Measurements from ENCODE around the gene PCBP3. TPM values are rescaled to one million over a fixed set of nuclear protein-coding genes. Genes with fewer than 3 reads are reported as not detected.
"Not testable (repeated sequence)": the region's sequence is repeated elsewhere in the genome, so short reads cannot be mapped to it uniquely, and the experiment has no call there.

Gene PCBP3
- polyA plus RNA-seq, 1 donor from 2014 or later = 1.7 TPM

DNA sequence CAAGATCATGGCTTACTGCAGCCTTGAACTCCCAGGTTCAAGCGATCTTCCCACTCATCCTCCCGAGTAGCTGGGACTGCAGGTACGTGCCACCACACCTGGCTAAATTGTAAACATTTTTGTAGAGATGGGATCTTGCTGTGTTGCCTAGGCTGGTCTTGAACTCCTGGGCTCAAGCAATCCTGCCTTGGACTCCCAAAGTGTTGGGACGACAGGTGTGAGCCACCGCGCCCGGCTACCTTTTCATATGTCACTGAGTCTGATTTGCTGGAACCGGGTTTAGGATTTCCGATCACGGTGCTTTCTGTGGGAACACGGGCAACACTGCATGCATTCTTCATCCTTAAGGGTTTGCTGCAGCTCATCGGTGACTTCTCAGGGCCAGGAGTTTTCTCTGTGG lies 32.2 kb upstream of the PCBP3 start:
- Histone ChIP-seq H3K9me2 (ENCODE audit: insufficient read depth, low read length) (no peaks in the 10 kb centered on the region), H3K9me3 (ENCODE audit: low read length) (no peaks in the 10 kb centered on the region), H4K20me1 (ENCODE audit: insufficient read depth) (no peaks in the 10 kb centered on the region), H3K4me3 (ENCODE audit: low read length) (no peak overlapping the region), H3K9ac (ENCODE audit: low read length) (no peak overlapping the region), H3K27ac (ENCODE audit: low read length) (no peak overlapping the region), H3K79me2 (replicated peaks; ENCODE audit: insufficient read depth, low read length) (no peaks in the 10 kb centered on the region), H3F3A (ENCODE audit: insufficient read depth, low read length, poor library complexity, severe bottlenecking) (no peaks in the 10 kb centered on the region), H3K36me3 (ENCODE audit: insufficient read depth, low read length) (no peaks in the 10 kb centered on the region), H2AFZ (ENCODE audit: low read depth, low read length) (no peak overlapping the region), H3K4me2 (ENCODE audit: low read length) (no peak overlapping the region), H3K27me3 (ENCODE audit: insufficient read depth, low read depth, low read length) (no peaks in the 10 kb centered on the region)
- TF ChIP-seq REST (IDR thresholded peaks at IDR 0.05; ENCODE audit: borderline replicate concordance) = no peak
- no peak for TF ChIP-seq CTCF (IDR thresholded peaks at IDR 0.05; ENCODE audit: poor library complexity, severe bottlenecking)
- TF ChIP-seq RAD21 (conservative IDR thresholded peaks at IDR 0.05) = no peak
- TF ChIP-seq EP300 (conservative IDR thresholded peaks at IDR 0.05; ENCODE audit: poor library complexity, severe bottlenecking) = no peak
- no peak for TF ChIP-seq MXI1 (conservative IDR thresholded peaks at IDR 0.05; ENCODE audit: poor library complexity, severe bottlenecking)
- no peak for TF ChIP-seq TAF1 (IDR thresholded peaks at IDR 0.05; ENCODE audit: low read depth)
- no peak for TF ChIP-seq SMC3 (conservative IDR thresholded peaks at IDR 0.05; ENCODE audit: poor library complexity)
- no peak for TF ChIP-seq EZH2 (IDR thresholded peaks at IDR 0.05; ENCODE audit: borderline replicate concordance, insufficient read depth, low read length, poor library complexity, severe bottlenecking)
- TF ChIP-seq POLR2AphosphoS5 (IDR thresholded peaks at IDR 0.05) = no peak

DNA sequence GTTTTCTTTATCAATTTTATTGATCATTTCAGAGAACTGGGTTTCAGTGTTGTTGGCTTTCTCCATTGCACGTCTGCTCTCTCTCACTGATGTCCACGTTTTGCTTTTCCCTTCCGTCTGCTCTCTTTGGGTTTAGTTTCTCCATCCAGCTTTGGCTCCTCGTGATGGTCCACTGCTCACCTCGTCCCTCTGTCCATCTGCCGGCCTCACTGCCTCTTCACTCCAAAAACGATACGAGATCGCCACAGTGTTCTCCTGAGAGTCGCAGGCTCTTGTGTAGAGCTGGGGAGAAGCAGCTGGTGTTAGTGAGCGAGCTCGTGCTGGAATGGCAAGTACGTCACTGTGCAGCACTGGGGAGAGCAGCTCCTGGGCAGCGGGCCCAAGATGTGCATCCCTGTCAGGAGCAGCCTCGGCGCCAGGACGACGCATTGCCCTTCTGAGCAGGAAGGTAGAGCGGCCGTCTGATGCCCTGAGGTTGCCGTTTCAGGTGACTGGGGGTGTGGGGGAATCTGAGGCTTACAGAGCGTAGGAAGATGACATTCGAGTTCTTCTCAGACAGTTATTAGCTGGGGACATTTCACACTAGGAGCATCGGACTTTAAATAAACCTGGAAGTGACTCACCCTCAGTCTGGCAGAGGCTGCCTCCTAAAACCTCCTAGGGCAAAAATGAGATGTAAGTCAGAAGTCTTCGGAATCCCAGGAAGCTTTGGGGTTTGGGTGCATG lies 31.4 kb upstream of the PCBP3 start:
- Histone ChIP-seq H3K9ac (ENCODE audit: low read length) (no peak overlapping the region), H4K20me1 (ENCODE audit: insufficient read depth) (no peaks in the 10 kb centered on the region), H3K79me2 (replicated peaks; ENCODE audit: insufficient read depth, low read length) (no peaks in the 10 kb centered on the region), H3K27me3 (ENCODE audit: insufficient read depth, low read depth, low read length) (no peaks in the 10 kb centered on the region), H2AFZ (ENCODE audit: low read depth, low read length) (no peak overlapping the region), H3K9me2 (ENCODE audit: insufficient read depth, low read length) (no peaks in the 10 kb centered on the region), H3K4me2 (ENCODE audit: low read length) (no peak overlapping the region), H3K36me3 (ENCODE audit: insufficient read depth, low read length) (no peaks in the 10 kb centered on the region), H3K27ac (ENCODE audit: low read length) (no peak overlapping the region), H3K9me3 (ENCODE audit: low read length) (no peaks in the 10 kb centered on the region), H3K4me3 (ENCODE audit: low read length) (no peak overlapping the region), H3F3A (ENCODE audit: insufficient read depth, low read length, poor library complexity, severe bottlenecking) (no peaks in the 10 kb centered on the region)
- TF ChIP-seq REST (IDR thresholded peaks at IDR 0.05; ENCODE audit: borderline replicate concordance) (no peak), EZH2 (IDR thresholded peaks at IDR 0.05; ENCODE audit: borderline replicate concordance, insufficient read depth, low read length, poor library complexity, severe bottlenecking) (no peak), EP300 (conservative IDR thresholded peaks at IDR 0.05; ENCODE audit: poor library complexity, severe bottlenecking) (no peak), MXI1 (conservative IDR thresholded peaks at IDR 0.05; ENCODE audit: poor library complexity, severe bottlenecking) (no peak), SMC3 (conservative IDR thresholded peaks at IDR 0.05; ENCODE audit: poor library complexity) (no peak), CTCF (IDR thresholded peaks at IDR 0.05; ENCODE audit: poor library complexity, severe bottlenecking) (no peak), TAF1 (IDR thresholded peaks at IDR 0.05; ENCODE audit: low read depth) (no peak), RAD21 (conservative IDR thresholded peaks at IDR 0.05) (no peak), POLR2AphosphoS5 (IDR thresholded peaks at IDR 0.05) (no peak)

- not testable (repeated sequence) for H2AFZ ChIP-seq (ENCODE audit: low read depth, low read length); H3K79me2 ChIP-seq (replicated peaks; ENCODE audit: insufficient read depth, low read length); H3K9ac ChIP-seq (ENCODE audit: low read length); H3K9me2 ChIP-seq (ENCODE audit: insufficient read depth, low read length); H3K9me3 ChIP-seq (ENCODE audit: low read length); H3K27ac ChIP-seq (ENCODE audit: low read length); H3K4me3 ChIP-seq (ENCODE audit: low read length); H3K4me2 ChIP-seq (ENCODE audit: low read length); H4K20me1 ChIP-seq (ENCODE audit: insufficient read depth); H3K36me3 ChIP-seq (ENCODE audit: insufficient read depth, low read length); H3K27me3 ChIP-seq (ENCODE audit: insufficient read depth, low read depth, low read length); H3F3A ChIP-seq (ENCODE audit: insufficient read depth, low read length, poor library complexity, severe bottlenecking)
Measured at GRCh38 chr21:45612665-45613019, 30.9 kb upstream of the PCBP3 start.

All from neural cell (in vitro differentiated cells).